ENCODE data around the gene ABHD12.

Gene ABHD12

DNA sequence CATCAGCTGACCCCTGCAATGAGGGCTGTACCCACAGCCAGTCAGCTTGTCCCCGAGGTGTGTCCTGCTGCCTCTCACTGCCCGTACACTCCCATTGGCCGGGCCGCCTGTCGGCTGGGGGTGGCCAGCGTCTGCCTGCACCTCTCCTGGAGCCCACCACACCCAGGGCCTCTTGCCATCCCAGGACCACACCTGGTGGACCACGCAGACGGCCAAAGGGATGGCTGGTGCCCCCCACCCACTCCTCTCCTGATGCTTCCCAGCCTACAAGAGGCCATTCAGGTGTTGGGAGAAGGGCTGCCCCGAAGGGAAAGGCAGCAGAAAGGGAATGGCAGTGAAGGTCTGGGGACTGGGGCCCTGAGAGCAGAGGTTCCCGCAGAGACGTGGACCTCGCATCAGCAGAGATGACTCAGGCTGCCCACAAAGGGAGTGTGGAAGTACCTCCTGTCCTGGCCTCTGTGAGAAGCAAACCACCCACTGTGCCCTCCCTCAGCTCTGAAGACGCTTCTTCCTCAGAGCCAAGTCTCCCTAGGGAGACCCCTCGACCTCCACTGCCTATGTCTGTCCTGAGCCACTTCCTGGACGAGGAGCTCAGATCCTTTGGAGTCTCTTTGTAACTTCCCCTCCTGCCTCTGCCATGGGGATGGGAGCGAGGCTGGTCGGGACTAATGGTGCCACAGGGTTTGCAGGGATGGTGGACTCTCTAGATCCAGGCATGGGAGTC is 81.8 kb downstream of the ABHD12 start:
- TF ChIP-seq, protein P1, sequence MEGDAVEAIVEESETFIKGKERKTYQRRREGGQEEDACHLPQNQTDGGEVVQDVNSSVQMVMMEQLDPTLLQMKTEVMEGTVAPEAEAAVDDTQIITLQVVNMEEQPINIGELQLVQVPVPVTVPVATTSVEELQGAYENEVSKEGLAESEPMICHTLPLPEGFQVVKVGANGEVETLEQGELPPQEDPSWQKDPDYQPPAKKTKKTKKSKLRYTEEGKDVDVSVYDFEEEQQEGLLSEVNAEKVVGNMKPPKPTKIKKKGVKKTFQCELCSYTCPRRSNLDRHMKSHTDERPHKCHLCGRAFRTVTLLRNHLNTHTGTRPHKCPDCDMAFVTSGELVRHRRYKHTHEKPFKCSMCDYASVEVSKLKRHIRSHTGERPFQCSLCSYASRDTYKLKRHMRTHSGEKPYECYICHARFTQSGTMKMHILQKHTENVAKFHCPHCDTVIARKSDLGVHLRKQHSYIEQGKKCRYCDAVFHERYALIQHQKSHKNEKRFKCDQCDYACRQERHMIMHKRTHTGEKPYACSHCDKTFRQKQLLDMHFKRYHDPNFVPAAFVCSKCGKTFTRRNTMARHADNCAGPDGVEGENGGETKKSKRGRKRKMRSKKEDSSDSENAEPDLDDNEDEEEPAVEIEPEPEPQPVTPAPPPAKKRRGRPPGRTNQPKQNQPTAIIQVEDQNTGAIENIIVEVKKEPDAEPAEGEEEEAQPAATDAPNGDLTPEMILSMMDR (IDR thresholded peaks at IDR 0.05; ENCODE audit: insufficient read depth, low read length, poor library complexity, severe bottlenecking) = no peak
- TF ChIP-seq EZH2phosphoT487 (conservative IDR thresholded peaks at IDR 0.05; ENCODE audit: low read length) = no peak
- no peaks in the 10 kb centered on the region for H3K36me3 ChIP-seq (ENCODE audit: low read length)
- H3K4me3 ChIP-seq (ENCODE audit: insufficient read depth, low read length, poor library complexity, severe bottlenecking) = no peak overlapping the region
- H3K9me2 ChIP-seq (replicated peaks; ENCODE audit: insufficient read depth, low read length) = no peaks in the 10 kb centered on the region
- H3F3A ChIP-seq (ENCODE audit: insufficient read depth) = no peaks in the 10 kb centered on the region
- H3K27me3 ChIP-seq (ENCODE audit: low read length) = no peaks in the 10 kb centered on the region
- no peak overlapping the region for H3K27ac ChIP-seq (ENCODE audit: low read depth, low read length)
- H2AFZ ChIP-seq (ENCODE audit: low read depth, low read length, severe bottlenecking) = no peak overlapping the region
- no peak overlapping the region for H3K9ac ChIP-seq (ENCODE audit: low read length)
- H4K20me1 ChIP-seq (ENCODE audit: low read depth, low read length) = no peaks in the 10 kb centered on the region
- no peaks in the 10 kb centered on the region for H3K79me2 ChIP-seq (ENCODE audit: insufficient read depth, low read length)
- no peaks in the 10 kb centered on the region for H3K9me3 ChIP-seq (ENCODE audit: insufficient read depth, low read length)
- H3K4me2 ChIP-seq (ENCODE audit: low read depth, low read length, poor library complexity, severe bottlenecking) = no peak overlapping the region

GRCh38 chr20:25308083-25308491 is 82.5 kb downstream of the ABHD12 start:
- Histone ChIP-seq H4K20me1 (ENCODE audit: low read depth, low read length) (no peaks in the 10 kb centered on the region), H3K27ac (ENCODE audit: low read depth, low read length) (no peak overlapping the region), H3F3A (ENCODE audit: insufficient read depth) (no peaks in the 10 kb centered on the region), H3K4me3 (ENCODE audit: insufficient read depth, low read length, poor library complexity, severe bottlenecking) (no peak overlapping the region), H3K9ac (ENCODE audit: low read length) (no peak overlapping the region), H3K36me3 (ENCODE audit: low read length) (no peaks in the 10 kb centered on the region), H2AFZ (ENCODE audit: low read depth, low read length, severe bottlenecking) (no peak overlapping the region), H3K27me3 (ENCODE audit: low read length) (no peaks in the 10 kb centered on the region), H3K4me2 (ENCODE audit: low read depth, low read length, poor library complexity, severe bottlenecking) (no peak overlapping the region), H3K9me3 (ENCODE audit: insufficient read depth, low read length) (no peaks in the 10 kb centered on the region), H3K9me2 (replicated peaks; ENCODE audit: insufficient read depth, low read length) (no peaks in the 10 kb centered on the region), H3K79me2 (ENCODE audit: insufficient read depth, low read length) (no peaks in the 10 kb centered on the region)
- TF ChIP-seq EZH2phosphoT487 (conservative IDR thresholded peaks at IDR 0.05; ENCODE audit: low read length) = no peak
- TF ChIP-seq, protein P1 (IDR thresholded peaks at IDR 0.05; ENCODE audit: insufficient read depth, low read length, poor library complexity, severe bottlenecking) = no peak

DNA sequence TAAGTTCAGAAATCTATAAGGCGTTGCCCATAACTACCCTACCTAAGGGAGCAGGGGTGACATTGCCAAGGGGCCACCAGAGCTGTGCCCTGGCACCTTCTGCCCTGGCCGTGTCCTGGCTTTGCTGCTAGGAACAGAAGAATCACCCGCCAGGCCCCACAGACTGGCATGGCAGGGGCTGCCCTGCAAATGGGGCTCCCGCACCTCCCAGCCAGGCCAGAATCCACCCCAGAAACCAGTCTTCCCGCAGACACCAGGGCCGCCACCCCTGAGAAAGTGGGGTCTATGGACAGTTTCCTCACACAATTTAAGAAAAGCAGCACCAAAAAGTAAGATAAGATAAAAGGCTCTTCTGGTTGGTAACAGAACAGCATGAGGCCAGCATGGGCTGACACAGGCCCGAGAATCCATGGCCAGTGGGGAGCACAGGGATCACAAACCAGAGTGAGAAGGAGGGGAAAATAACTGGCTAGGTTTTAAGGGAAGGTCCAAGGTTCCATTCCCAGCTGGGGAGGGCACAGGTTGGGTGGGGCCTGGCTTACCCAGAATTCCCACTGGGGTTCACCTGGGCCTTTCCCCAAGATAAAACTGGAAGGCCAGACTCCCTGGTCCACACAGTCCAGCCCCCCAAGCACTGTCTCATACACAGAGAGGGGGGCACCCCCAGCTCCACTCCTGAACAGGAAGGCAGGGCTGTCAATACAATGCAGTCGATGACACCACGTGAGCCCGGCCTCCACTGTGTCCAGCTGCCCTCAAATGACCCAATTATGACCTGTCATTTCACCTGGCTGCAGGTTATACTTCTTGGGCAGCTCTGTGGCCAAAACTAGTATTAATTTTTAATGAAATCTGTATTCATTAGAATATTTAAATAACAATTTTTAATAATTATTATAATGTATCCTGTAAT is 83.4 kb downstream of the ABHD12 start:
- Histone ChIP-seq H4K20me1 (ENCODE audit: low read depth, low read length) (no peaks in the 10 kb centered on the region), H3K9me3 (ENCODE audit: insufficient read depth, low read length) (no peaks in the 10 kb centered on the region), H3K27ac (ENCODE audit: low read depth, low read length) (no peak overlapping the region), H3F3A (ENCODE audit: insufficient read depth) (no peaks in the 10 kb centered on the region), H3K4me2 (ENCODE audit: low read depth, low read length, poor library complexity, severe bottlenecking) (no peak overlapping the region), H2AFZ (ENCODE audit: low read depth, low read length, severe bottlenecking) (no peak overlapping the region), H3K9me2 (replicated peaks; ENCODE audit: insufficient read depth, low read length) (no peaks in the 10 kb centered on the region), H3K79me2 (ENCODE audit: insufficient read depth, low read length) (no peaks in the 10 kb centered on the region), H3K4me3 (ENCODE audit: insufficient read depth, low read length, poor library complexity, severe bottlenecking) (no peak overlapping the region), H3K9ac (ENCODE audit: low read length) (no peak overlapping the region), H3K36me3 (ENCODE audit: low read length) (no peaks in the 10 kb centered on the region), H3K27me3 (ENCODE audit: low read length) (no peaks in the 10 kb centered on the region)
- TF ChIP-seq, protein P1 (IDR thresholded peaks at IDR 0.05; ENCODE audit: insufficient read depth, low read length, poor library complexity, severe bottlenecking) = no peak
- TF ChIP-seq EZH2phosphoT487 (conservative IDR thresholded peaks at IDR 0.05; ENCODE audit: low read length) = no peak

Measured in SU-DHL-6 (cell line).